Measurements from ENCODE around the gene TCFL5.

GRCh38 chr20:62852841-62853240, 8.8 kb downstream of the TCFL5 start:
- no peak for TF ChIP-seq CTCF (conservative IDR thresholded peaks at IDR 0.05; ENCODE audit: low read length)
- TF ChIP-seq EZH2phosphoT487 (IDR thresholded peaks at IDR 0.05; ENCODE audit: borderline replicate concordance): no peak
